HG03095 (cell line): ENCODE results near the gene NKIRAS1.
"Not testable (repeated sequence)": the region's sequence is repeated elsewhere in the genome, so short reads cannot be mapped to it uniquely, and the experiment has no call there.

Experiments
- ATAC-seq: cut with Tn5 transposase; IDR thresholded peaks from one replicate; pipeline ENCODE4 v1.9.1; 2021; ENCODE audit warnings: moderate library complexity; ENCODE audit not compliant: unreplicated experiment

The NKIRAS1 gene

GRCh38 chr3:23911397-23911796 lies 5.4 kb downstream of the NKIRAS1 start:
- ATAC-seq = no peak

GRCh38 chr3:23909341-23909740 lies 7.4 kb downstream of the NKIRAS1 start:
- ATAC-seq = no peak

GRCh38 chr3:23904545-23904944 lies 12.2 kb downstream of the NKIRAS1 start:
- no peak for ATAC-seq

GRCh38 chr3:23900744-23901143 lies 16.0 kb downstream of the NKIRAS1 start:
- ATAC-seq = no peak

- ATAC-seq = no peak
Measured at GRCh38 chr3:23895181-23895580, 21.6 kb downstream of the NKIRAS1 start.

- ATAC-seq = no peak
Measured at GRCh38 chr3:23894254-23895061, 22.3 kb downstream of the NKIRAS1 start.

GRCh38 chr3:23889950-23890349 lies 26.8 kb downstream of the NKIRAS1 start:
- ATAC-seq = no peak

GRCh38 chr3:23889386-23889785 lies 27.4 kb downstream of the NKIRAS1 start:
- ATAC-seq = no peak

GRCh38 chr3:23888617-23889228 lies 28.1 kb downstream of the NKIRAS1 start:
- no peak for ATAC-seq

GRCh38 chr3:23886311-23886710 lies 30.5 kb downstream of the NKIRAS1 start:
- ATAC-seq = no peak

GRCh38 chr3:23885210-23885609 lies 31.6 kb downstream of the NKIRAS1 start:
- ATAC-seq = no peak

GRCh38 chr3:23884481-23884880 lies 32.3 kb downstream of the NKIRAS1 start:
- no peak for ATAC-seq

GRCh38 chr3:23882487-23882918 lies 34.3 kb downstream of the NKIRAS1 start:
- no peak for ATAC-seq

GRCh38 chr3:23881993-23882392 lies 34.8 kb downstream of the NKIRAS1 start:
- not testable (repeated sequence) for ATAC-seq

- ATAC-seq = no peak
Measured at GRCh38 chr3:23880703-23881339, 36.0 kb downstream of the NKIRAS1 start.

GRCh38 chr3:23879485-23879884 lies 37.3 kb downstream of the NKIRAS1 start:
- ATAC-seq = no peak

GRCh38 chr3:23877329-23877980 lies 39.3 kb downstream of the NKIRAS1 start:
- no peak for ATAC-seq

- ATAC-seq = no peak
Measured at GRCh38 chr3:23876923-23877322, 39.9 kb downstream of the NKIRAS1 start.

- ATAC-seq = no peak
Measured at GRCh38 chr3:23875113-23875725, 41.6 kb downstream of the NKIRAS1 start.

GRCh38 chr3:23874359-23875112 lies 42.3 kb downstream of the NKIRAS1 start:
- ATAC-seq = no peak
